Memory B cell (primary cell): ENCODE results near the gene DNAJC24.

Source experiments
- ATAC-seq: fragments of 150-1000 bp; cut with Tn5 transposase; 2 replicates; pipeline ENCODE4 v1.10.0; 2021; ENCODE audit warnings: low read depth, mild to moderate bottlenecking, moderate library complexity
- DNase-seq, 2 donors: peaks; one replicate each; pipeline ENCODE4 v3.0.0; 2022; ENCODE audit warnings: low spot score in 2 of 2
- H3K27ac Mint-ChIP-seq: one replicate; pipeline ENCODE4 v1.8.0; 2022; ENCODE audit warnings: mild to moderate bottlenecking, moderate library complexity, mixed read lengths
- H3K27me3 Mint-ChIP-seq: one replicate; pipeline ENCODE4 v1.8.0; 2022; ENCODE audit warnings: mixed read lengths
- H3K36me3 Mint-ChIP-seq: one replicate; pipeline ENCODE4 v1.8.0; 2022; ENCODE audit warnings: mild to moderate bottlenecking, mixed read lengths
- H3K4me1 Mint-ChIP-seq: one replicate; pipeline ENCODE4 v1.8.0; 2022; ENCODE audit warnings: mixed read lengths
- H3K4me3 Mint-ChIP-seq: one replicate; pipeline ENCODE4 v1.8.0; 2022; ENCODE audit warnings: mild to moderate bottlenecking, moderate library complexity, mixed read lengths
- H3K9me3 Mint-ChIP-seq: one replicate; pipeline ENCODE4 v1.8.0; 2022; ENCODE audit warnings: mixed read lengths

The DNAJC24 gene

DNA sequence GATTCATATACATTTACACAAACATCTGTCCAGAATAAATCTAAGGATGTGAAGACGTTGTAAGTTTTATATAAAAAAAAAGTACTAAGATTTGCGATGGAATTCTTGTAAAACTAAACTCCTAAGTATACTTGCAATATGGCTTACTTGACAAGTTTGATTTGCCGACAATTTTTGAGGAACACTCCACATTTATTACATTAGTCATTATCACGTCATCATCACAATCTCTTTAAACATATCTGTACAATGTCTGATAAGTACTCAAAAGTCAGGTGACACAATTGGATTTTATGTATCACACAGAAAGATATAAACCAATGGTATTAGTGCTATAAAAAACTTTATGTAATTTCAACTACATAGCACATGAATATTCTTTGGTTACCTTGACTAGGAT is 109.4 kb downstream of the DNAJC24 start:
- Mint-ChIP-seq H3K4me3 (no peak overlapping the region), H3K36me3 (peaks cover 4% of the 10 kb centered on the region), H3K27me3 (no peaks in the 10 kb centered on the region), H3K9me3 (no peaks in the 10 kb centered on the region), H3K4me1 (peaks cover 6% of the 10 kb centered on the region), H3K27ac (no peak overlapping the region)
- ATAC-seq: no peak
- no peak for DNase-seq

GRCh38 chr11:31480930-31481329 is 111.3 kb downstream of the DNAJC24 start:
- DNase-seq (no peak), ATAC-seq (no peak)
- no peaks in the 10 kb centered on the region for H3K27me3 Mint-ChIP-seq
- no peak overlapping the region for H3K27ac Mint-ChIP-seq
- peaks cover 6% of the 10 kb centered on the region for H3K4me1 Mint-ChIP-seq
- no peak overlapping the region for H3K4me3 Mint-ChIP-seq
- peaks cover 4% of the 10 kb centered on the region for H3K36me3 Mint-ChIP-seq
- no peaks in the 10 kb centered on the region for H3K9me3 Mint-ChIP-seq
